Osteoblast (primary cell): ENCODE measurements around the gene SCAF11. TPM values are rescaled to one million over a fixed set of nuclear protein-coding genes. Genes with fewer than 3 reads are reported as not detected.

Experiments
- DNase-seq: peaks from one replicate; pipeline ENCODE4 v3.0.0; 2011; ENCODE audit warnings: low spot score, mixed read lengths; ENCODE audit not compliant: insufficient read length; ENCODE audit errors: missing footprints
- H2AFZ ChIP-seq: 2 replicates; pipeline ENCODE4 v1.6.0; 2011; ENCODE audit warnings: mild to moderate bottlenecking, low read length
- H3K27ac ChIP-seq: 2 replicates; pipeline ENCODE4 v1.5.1; 2011; ENCODE audit warnings: mild to moderate bottlenecking, low read depth, low read length, moderate library complexity
- H3K27me3 ChIP-seq: 2 replicates; pipeline ENCODE4 v1.6.0; 2012; ENCODE audit warnings: mild to moderate bottlenecking, control low read depth, inconsistent platforms, low read length, moderate library complexity; ENCODE audit not compliant: insufficient read depth
- H3K36me3 ChIP-seq: 2 replicates; pipeline ENCODE4 v1.5.1; 2011; ENCODE audit warnings: mild to moderate bottlenecking, low read length, control low read depth, moderate library complexity; ENCODE audit not compliant: insufficient read depth
- H3K4me1 ChIP-seq: 2 replicates; pipeline ENCODE4 v1.5.1; 2011; ENCODE audit warnings: mild to moderate bottlenecking, low read length, control low read depth, moderate library complexity; ENCODE audit not compliant: insufficient read depth
- H3K4me2 ChIP-seq: 2 replicates; pipeline ENCODE4 v1.6.0; 2011; ENCODE audit warnings: mild to moderate bottlenecking, low read length; ENCODE audit not compliant: insufficient read depth
- H3K4me3 ChIP-seq: fragments of 200-600 bp; sonication (generic); 3 replicates; pipeline ENCODE4 v1.5.1; 2012; ENCODE audit warnings: mild to moderate bottlenecking, low read length, inconsistent platforms; ENCODE audit not compliant: insufficient read depth
- H3K79me2 ChIP-seq: 2 replicates; pipeline ENCODE4 v1.6.0; 2012; ENCODE audit warnings: mild to moderate bottlenecking, low read length, control low read depth, inconsistent platforms; ENCODE audit not compliant: insufficient read depth
- H3K9me3 ChIP-seq: 2 replicates; pipeline ENCODE4 v1.5.1; 2011; ENCODE audit warnings: low read depth, low read length, control low read depth
- H4K20me1 ChIP-seq: 2 replicates; pipeline ENCODE4 v1.6.0; 2012; ENCODE audit warnings: mild to moderate bottlenecking, low read length, control low read depth; ENCODE audit not compliant: insufficient read depth
- total RNA-seq: library from RNA; depleted of rRNA; stranded (reverse); fragments of >200 nt; gene quantifications from 2 replicates; pipeline ENCODE4 v1.2.3, GENCODE V29; 2012
- TF ChIP-seq, protein P1 (sequence below): IDR thresholded peaks from 2 replicates; pipeline ENCODE4 v1.5.1; 2011; ENCODE audit warnings: mild to moderate bottlenecking, low read depth, low read length, moderate library complexity; ENCODE audit errors: extremely low read depth

SCAF11 gene
- total RNA-seq, 1 donor: 132 TPM

DNA sequence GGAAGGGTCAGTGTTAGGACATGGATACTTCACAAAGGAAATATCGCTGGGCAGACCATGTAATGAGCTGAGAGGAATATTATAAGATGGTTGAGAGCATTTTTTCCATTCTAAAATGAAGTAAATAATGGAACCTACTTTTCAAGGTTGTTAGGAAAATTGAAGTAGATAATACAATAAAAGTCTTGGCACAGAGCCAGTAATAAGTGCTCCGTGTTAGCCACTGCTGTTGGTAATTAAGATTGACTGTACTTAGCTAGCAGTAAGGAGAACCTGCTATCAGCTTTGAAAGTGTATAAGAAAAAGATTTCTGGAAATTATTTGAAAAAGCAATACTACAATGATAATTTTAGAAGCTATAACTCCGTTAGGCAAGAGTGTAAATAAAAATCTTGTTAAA, 77.6 kb downstream of the SCAF11 start:
- TF ChIP-seq, protein P1, sequence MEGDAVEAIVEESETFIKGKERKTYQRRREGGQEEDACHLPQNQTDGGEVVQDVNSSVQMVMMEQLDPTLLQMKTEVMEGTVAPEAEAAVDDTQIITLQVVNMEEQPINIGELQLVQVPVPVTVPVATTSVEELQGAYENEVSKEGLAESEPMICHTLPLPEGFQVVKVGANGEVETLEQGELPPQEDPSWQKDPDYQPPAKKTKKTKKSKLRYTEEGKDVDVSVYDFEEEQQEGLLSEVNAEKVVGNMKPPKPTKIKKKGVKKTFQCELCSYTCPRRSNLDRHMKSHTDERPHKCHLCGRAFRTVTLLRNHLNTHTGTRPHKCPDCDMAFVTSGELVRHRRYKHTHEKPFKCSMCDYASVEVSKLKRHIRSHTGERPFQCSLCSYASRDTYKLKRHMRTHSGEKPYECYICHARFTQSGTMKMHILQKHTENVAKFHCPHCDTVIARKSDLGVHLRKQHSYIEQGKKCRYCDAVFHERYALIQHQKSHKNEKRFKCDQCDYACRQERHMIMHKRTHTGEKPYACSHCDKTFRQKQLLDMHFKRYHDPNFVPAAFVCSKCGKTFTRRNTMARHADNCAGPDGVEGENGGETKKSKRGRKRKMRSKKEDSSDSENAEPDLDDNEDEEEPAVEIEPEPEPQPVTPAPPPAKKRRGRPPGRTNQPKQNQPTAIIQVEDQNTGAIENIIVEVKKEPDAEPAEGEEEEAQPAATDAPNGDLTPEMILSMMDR: no peak
- no peaks in the 10 kb centered on the region for H3K9me3 ChIP-seq
- DNase-seq: no peak

DNA sequence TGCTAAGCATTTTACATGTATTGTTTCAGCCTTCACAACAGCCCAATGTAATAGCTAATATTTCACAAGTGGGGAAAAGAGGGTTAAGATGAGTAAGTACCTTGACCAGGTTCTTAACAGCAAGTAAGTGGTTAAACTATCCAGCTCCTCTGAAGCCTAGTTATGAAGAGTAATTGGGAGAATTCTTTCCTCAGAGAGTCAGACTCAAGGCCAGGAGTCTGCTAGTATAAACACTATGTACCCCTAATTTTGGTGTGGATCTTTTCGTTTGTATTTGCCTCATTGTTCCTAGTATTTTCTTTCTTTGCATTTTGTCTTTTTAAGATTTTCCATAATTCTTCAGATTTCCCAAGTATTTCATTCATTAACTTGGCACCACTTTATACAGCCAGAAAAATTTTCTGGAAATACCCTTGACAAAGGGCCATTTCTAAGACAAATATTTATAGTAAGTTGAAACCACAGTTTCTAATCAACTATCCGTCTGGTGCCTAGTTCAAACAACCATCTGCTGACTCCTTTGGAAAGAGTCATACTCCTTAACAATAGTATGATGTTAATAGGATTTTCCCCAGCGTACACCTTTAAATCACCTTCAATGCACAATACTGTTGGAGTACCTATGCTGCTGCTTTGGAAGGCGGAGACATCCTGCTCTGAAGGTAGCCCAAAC, 81.2 kb downstream of the SCAF11 start:
- no peak overlapping the region for H3K4me3 ChIP-seq
- H3K27ac ChIP-seq: no peak overlapping the region
- no peaks in the 10 kb centered on the region for H3K79me2 ChIP-seq
- H4K20me1 ChIP-seq: no peaks in the 10 kb centered on the region
- no peaks in the 10 kb centered on the region for H3K27me3 ChIP-seq
- no peak overlapping the region for H2AFZ ChIP-seq
- H3K4me1 ChIP-seq: peaks cover 7% of the 10 kb centered on the region
- no peak overlapping the region for H3K4me2 ChIP-seq
- peaks cover 5% of the 10 kb centered on the region for H3K36me3 ChIP-seq
- no peaks in the 10 kb centered on the region for H3K9me3 ChIP-seq
- DNase-seq: no peak
- TF ChIP-seq, protein P1: no peak

More for the DNA sequence above, 77.6 kb downstream of the SCAF11 start:
- peaks cover 12% of the 10 kb centered on the region for H3K4me1 ChIP-seq
- peaks cover 5% of the 10 kb centered on the region for H3K36me3 ChIP-seq
- no peaks in the 10 kb centered on the region for H3K79me2 ChIP-seq
- H2AFZ ChIP-seq: no peak overlapping the region
- H3K4me2 ChIP-seq: no peak overlapping the region
- H3K27me3 ChIP-seq: no peaks in the 10 kb centered on the region
- H4K20me1 ChIP-seq: no peaks in the 10 kb centered on the region
- no peak overlapping the region for H3K27ac ChIP-seq
- no peak overlapping the region for H3K4me3 ChIP-seq

DNA sequence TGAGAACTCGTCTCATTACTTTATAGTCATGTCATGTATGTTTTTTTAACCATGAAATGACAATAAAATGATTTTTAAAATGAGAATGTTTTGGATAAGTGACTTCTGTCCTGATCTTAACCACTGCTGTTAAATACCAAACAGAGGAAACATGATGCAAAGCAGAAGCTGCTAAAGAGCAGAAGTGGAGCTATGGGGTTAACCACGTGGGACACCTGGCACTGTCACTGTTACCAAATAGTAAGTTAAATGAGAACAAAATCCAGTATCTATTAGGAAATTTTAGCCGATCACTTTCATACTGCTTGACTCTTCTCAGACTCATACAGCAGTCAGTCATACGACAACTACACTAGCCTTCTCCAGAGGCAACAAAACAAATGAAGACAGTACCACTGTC, 82.4 kb downstream of the SCAF11 start:
- Histone ChIP-seq H3K4me2 (no peak overlapping the region), H4K20me1 (no peaks in the 10 kb centered on the region), H3K27ac (no peak overlapping the region), H3K79me2 (no peaks in the 10 kb centered on the region), H3K9me3 (no peaks in the 10 kb centered on the region), H2AFZ (no peak overlapping the region), H3K4me1 (no peaks in the 10 kb centered on the region), H3K36me3 (peaks cover 5% of the 10 kb centered on the region), H3K4me3 (no peak overlapping the region), H3K27me3 (no peaks in the 10 kb centered on the region)
- TF ChIP-seq, protein P1: no peak
- no peak for DNase-seq

DNA sequence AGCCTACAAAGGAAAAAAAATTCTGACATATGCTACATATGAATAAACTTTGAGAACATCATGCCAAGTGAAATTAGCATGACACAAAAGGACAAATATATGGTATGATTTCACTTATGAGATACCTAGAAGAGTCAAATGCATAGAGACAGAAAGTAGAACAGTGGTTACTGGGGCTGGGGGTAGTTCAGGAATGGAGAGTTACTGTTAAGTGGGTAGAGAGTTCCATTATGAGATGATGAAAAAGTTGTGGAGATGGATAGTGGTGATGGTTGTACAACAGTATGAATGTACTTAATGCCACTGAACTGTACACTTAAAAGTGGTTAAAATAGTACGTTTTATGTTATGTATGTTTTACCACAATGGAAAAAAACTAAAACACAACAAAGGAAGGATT, 92.3 kb downstream of the SCAF11 start:
- Histone ChIP-seq H2AFZ (no peak overlapping the region), H3K36me3 (peaks cover 3% of the 10 kb centered on the region), H3K79me2 (no peaks in the 10 kb centered on the region), H3K4me1 (no peaks in the 10 kb centered on the region), H3K4me3 (no peak overlapping the region), H3K27me3 (no peaks in the 10 kb centered on the region), H3K9me3 (no peaks in the 10 kb centered on the region), H3K27ac (no peak overlapping the region), H3K4me2 (no peak overlapping the region), H4K20me1 (no peaks in the 10 kb centered on the region)
- no peak for DNase-seq
- TF ChIP-seq, protein P1: no peak
